GM21381 (cell line): ENCODE measurements around the gene FOXO3.
A peak's percentile ranks its signal among the peaks of the same experiment; 100 is the strongest.

ENCODE experiments used
- ATAC-seq: cut with Tn5 transposase; IDR thresholded peaks from one replicate; pipeline ENCODE4 v1.9.1; 2021; ENCODE audit warnings: mild to moderate bottlenecking, moderate library complexity; ENCODE audit not compliant: unreplicated experiment

The FOXO3 gene

GRCh38 chr6:108594151-108594550, 33.4 kb downstream of the FOXO3 start:
- no peak for ATAC-seq

GRCh38 chr6:108594640-108595039, 33.9 kb downstream of the FOXO3 start:
- no peak for ATAC-seq

GRCh38 chr6:108596956-108597355, 36.2 kb downstream of the FOXO3 start:
- no peak for ATAC-seq

GRCh38 chr6:108597572-108598304, 37.0 kb downstream of the FOXO3 start:
- no peak for ATAC-seq

GRCh38 chr6:108598305-108598863, 37.7 kb downstream of the FOXO3 start:
- peak; percentile 85 for ATAC-seq

- no peak for ATAC-seq
Measured at GRCh38 chr6:108604156-108604555, 43.4 kb downstream of the FOXO3 start.

GRCh38 chr6:108606250-108606690, 45.6 kb downstream of the FOXO3 start:
- no peak for ATAC-seq

GRCh38 chr6:108608453-108609275, 47.9 kb downstream of the FOXO3 start:
- ATAC-seq, result no peak

- ATAC-seq, result no peak
Measured at GRCh38 chr6:108609276-108609769, 48.6 kb downstream of the FOXO3 start.

GRCh38 chr6:108610270-108610839, 49.6 kb downstream of the FOXO3 start:
- ATAC-seq, result no peak

- no peak for ATAC-seq
Measured at GRCh38 chr6:108610957-108611586, 50.4 kb downstream of the FOXO3 start.

GRCh38 chr6:108612852-108613251, 52.1 kb downstream of the FOXO3 start:
- ATAC-seq, result no peak

GRCh38 chr6:108616544-108616943, 55.8 kb downstream of the FOXO3 start:
- ATAC-seq, result no peak

GRCh38 chr6:108616973-108617372, 56.3 kb downstream of the FOXO3 start:
- ATAC-seq, result no peak

- ATAC-seq, result no peak
Measured at GRCh38 chr6:108618623-108619152, 58.0 kb downstream of the FOXO3 start.

GRCh38 chr6:108619431-108620197, 58.9 kb downstream of the FOXO3 start:
- ATAC-seq, result no peak

GRCh38 chr6:108621117-108621516, 60.4 kb downstream of the FOXO3 start:
- ATAC-seq, result no peak

- ATAC-seq, result no peak
Measured at GRCh38 chr6:108622641-108623298, 62.1 kb downstream of the FOXO3 start.

GRCh38 chr6:108623995-108624394, 63.3 kb downstream of the FOXO3 start:
- no peak for ATAC-seq
